DMS153 (cell line): Measurements from ENCODE around the gene CD6.

Experiments
- DNase-seq: peaks from one replicate; lab custom pipeline; 2025; lab: John Stamatoyannopoulos, UW

CD6 gene

GRCh38 chr11:61008971-61009370 lies 37.5 kb downstream of the CD6 start:
- no peak for DNase-seq

GRCh38 chr11:61009392-61010275 lies 38.2 kb downstream of the CD6 start:
- no peak for DNase-seq

GRCh38 chr11:61010466-61011228 lies 39.2 kb downstream of the CD6 start:
- no peak for DNase-seq

GRCh38 chr11:61011229-61011870 lies 39.9 kb downstream of the CD6 start:
- no peak for DNase-seq

GRCh38 chr11:61011950-61012736 lies 40.7 kb downstream of the CD6 start:
- DNase-seq = no peak

- DNase-seq = no peak
These were observed 41.3 kb downstream of the CD6 start for GRCh38 chr11:61012737-61013215.

GRCh38 chr11:61018059-61018458 lies 46.6 kb downstream of the CD6 start:
- DNase-seq = no peak

GRCh38 chr11:61019037-61019831 lies 47.8 kb downstream of the CD6 start:
- DNase-seq = no peak

GRCh38 chr11:61019832-61020405 lies 48.4 kb downstream of the CD6 start:
- DNase-seq = no peak

GRCh38 chr11:61020551-61021235 lies 49.2 kb downstream of the CD6 start:
- DNase-seq = no peak

- DNase-seq = no peak
These were observed 50.3 kb downstream of the CD6 start for GRCh38 chr11:61021661-61022212.

GRCh38 chr11:61022311-61023085 lies 51.0 kb downstream of the CD6 start:
- no peak for DNase-seq

- DNase-seq = peak; percentile 23
These were observed 51.8 kb downstream of the CD6 start for GRCh38 chr11:61023086-61023965.

GRCh38 chr11:61023966-61024295 lies 52.5 kb downstream of the CD6 start:
- no peak for DNase-seq

GRCh38 chr11:61024938-61025820 lies 53.7 kb downstream of the CD6 start:
- no peak for DNase-seq

GRCh38 chr11:61025821-61026120 lies 54.3 kb downstream of the CD6 start:
- DNase-seq = no peak
